GM18870 (cell line): Measurements from ENCODE around the gene CDCA3.

Experiments
- ATAC-seq: cut with Tn5 transposase; IDR thresholded peaks from one replicate; pipeline ENCODE4 v1.9.1; 2021; ENCODE audit warnings: moderate library complexity; ENCODE audit not compliant: unreplicated experiment

Gene CDCA3

DNA sequence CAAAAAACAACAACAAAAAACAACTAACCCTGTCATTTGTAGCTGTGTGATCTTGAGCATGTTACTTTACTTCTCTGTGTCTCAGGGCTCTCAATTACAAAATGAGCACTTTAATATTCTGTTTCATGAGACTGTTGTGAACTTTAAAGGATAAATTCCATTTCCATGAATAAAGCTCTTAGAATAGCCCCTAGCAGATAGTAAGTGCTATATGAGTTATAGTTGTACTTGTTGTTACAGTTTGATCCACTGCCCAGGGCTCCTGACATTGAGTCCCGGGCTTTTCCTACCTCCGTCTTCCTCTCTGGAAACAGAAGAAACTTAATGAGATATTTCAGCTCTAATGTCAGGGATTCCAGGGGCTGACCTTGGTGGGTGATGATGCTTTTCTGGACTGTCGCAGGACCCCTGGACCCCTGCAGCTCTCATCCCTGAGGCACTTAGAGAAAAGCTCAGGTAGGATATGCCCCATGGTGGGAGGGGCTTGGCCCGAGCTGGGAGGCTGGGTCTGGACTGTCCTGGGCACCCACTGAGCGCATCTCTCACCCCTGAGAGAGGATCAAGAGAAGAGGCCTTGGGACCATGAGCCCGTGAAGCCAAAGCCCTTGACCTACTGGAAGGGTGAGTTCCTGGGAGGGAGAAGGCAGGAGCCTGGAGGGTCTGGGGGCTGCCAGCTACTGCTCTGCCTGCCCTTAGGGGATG lies 17.7 kb downstream of the CDCA3 start:
- ATAC-seq, result no peak

- no peak for ATAC-seq
These were observed 19.0 kb downstream of the CDCA3 start for GRCh38 chr12:6832125-6832524.

DNA sequence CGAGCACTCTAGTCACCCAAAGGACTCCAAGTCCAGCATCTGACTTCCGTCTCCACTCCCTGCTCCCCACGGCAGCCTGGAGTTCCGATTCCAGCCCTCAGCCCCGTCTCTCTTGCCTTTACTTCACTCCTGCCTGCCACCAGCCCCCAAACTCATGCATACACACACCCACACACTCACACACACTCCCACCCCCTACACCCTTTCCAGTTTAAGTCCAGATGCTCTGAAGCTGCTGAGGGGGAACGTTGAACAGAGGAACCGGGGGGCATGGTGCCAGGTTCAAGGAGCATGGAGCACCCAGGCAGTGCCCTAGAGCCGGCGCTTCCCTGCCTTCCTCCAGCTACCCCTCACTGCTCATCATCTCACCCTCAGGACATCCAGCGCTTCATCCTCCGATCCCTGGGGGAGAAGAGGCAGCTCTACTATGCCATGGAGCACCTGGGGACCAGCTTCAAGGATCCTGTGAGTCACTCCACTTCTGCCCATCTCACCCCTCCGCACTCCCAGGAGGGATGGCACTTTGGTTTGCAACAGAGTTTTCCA lies 19.6 kb downstream of the CDCA3 start:
- ATAC-seq, result no peak

DNA sequence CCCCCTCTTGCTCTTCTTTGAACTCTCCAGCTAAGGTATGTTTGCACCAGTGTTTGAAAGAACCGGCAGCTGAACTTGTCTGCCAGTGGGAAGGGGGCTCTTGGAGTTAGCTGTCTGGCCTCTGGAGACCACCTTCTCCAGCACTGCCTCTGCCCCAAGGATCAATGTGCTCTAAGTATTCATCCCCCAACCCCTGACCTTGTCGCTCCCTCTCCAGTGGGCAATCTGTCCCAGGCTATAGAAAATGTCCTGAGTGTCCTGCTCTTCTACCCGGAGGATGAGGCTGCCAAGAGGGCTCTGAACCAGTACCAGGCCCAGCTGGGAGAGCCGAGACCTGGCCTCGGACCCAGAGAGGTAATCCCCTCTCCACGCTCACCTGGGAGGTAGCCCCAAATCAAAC lies 20.1 kb downstream of the CDCA3 start:
- no peak for ATAC-seq

DNA sequence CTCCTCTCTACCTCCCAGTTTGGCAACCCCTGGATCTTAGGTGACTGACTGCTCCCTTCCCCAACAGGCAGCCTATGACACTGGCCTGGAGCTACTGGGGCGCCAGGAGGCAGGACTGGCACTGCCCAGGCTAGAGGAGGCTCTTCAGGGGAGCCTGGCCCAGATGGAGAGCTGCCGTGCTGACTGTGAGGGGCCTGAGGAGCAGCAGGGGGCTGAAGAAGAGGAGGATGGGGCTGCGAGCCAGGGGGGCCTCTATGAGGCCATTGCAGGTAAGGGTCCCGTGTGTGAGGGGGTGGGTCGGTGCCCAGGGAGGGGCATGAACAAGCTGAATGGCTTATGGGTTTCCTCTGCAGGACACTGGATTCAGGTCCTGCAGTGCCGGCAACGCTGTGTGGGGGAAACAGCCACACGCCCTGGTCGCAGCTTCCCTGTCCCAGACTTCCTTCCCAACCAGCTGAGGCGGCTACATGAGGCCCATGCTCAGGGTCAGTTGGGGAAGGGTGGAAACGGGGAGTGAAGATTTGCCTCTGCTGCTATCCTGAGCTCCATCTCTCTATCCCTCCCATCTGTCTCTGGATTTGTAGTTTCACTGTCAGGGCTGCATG lies 20.7 kb downstream of the CDCA3 start:
- no peak for ATAC-seq

- no peak for ATAC-seq
These were observed 21.4 kb downstream of the CDCA3 start for GRCh38 chr12:6829536-6830220.

DNA sequence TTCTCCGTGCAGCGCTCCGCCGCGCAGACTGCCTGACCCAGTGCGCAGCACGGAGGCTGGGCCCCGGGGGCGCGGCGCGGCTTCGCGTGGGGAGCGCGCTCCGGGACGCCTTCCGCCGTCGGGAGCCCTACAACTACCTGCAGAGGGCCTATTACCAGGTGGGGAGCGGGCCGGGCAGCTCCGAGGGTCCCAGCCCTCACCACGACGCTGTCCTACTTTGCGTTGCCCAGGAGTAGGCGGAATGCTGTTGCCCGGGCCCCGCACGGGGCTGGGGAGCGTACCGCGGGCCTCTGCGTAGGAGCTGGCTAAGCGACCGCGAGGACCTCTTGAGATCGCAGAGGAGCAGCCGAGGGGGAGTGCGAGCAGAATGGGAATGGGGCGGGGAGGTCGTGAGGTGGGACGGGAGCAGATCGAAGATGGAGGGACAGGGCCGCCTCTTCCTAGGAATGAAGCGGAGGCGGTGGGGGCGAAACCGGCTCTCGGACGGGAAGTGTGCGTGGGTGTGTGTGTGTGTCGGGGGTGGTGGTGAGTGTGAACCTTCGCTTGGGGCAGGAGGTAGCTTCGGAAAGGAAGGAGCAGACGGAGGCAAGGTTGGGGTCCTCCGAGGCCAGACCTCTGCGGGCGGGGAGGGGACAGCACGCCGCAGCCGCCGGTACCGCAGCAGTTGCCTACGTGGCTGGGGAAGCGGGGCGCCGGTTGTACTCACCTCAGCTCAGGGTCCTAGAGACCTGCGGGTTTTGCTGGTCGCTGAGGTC lies 22.1 kb downstream of the CDCA3 start:
- no peak for ATAC-seq

- no peak for ATAC-seq
These were observed 22.9 kb downstream of the CDCA3 start, which contains the start of gene P3H3 for GRCh38 chr12:6827982-6828780. Gene P3H3, plus strand, starts transcription at chr12:6828407. Its CDS starts 34 bp downstream, at chr12:6828441.

- ATAC-seq, result no peak
These were observed 23.6 kb downstream of the CDCA3 start for GRCh38 chr12:6827437-6827911.

DNA sequence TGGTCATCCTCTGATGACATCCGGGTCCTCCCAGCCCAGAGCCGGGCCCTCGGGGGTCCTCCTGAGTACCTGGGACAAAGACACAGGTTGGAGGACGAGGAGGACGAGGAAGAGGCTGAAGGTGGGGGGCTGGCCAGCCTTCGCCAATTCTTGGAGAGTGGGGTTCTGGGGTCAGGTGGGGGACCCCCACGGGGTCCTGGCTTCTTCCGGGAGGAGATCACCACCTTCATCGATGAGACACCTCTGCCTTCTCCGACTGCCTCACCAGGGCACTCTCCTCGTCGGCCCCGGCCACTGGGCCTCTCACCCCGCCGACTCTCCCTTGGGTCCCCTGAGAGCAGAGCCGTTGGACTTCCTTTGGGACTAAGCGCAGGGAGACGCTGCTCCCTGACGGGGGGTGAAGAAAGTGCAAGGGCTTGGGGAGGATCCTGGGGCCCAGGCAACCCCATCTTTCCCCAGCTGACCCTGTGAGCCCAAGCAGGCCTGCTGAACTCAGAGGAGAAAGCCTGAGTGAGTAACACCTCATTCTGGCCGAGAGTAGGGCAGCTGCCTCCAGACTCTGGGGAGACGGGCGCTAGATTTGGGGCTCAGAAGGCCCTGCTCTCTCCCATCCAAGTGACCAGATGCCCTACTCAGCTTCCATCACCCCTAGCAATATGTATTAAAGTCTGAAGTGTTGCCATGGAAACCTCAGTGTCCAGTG lies 24.2 kb downstream of the CDCA3 start:
- no peak for ATAC-seq

- no peak for ATAC-seq
These were observed 24.9 kb downstream of the CDCA3 start for GRCh38 chr12:6826125-6826733.

DNA sequence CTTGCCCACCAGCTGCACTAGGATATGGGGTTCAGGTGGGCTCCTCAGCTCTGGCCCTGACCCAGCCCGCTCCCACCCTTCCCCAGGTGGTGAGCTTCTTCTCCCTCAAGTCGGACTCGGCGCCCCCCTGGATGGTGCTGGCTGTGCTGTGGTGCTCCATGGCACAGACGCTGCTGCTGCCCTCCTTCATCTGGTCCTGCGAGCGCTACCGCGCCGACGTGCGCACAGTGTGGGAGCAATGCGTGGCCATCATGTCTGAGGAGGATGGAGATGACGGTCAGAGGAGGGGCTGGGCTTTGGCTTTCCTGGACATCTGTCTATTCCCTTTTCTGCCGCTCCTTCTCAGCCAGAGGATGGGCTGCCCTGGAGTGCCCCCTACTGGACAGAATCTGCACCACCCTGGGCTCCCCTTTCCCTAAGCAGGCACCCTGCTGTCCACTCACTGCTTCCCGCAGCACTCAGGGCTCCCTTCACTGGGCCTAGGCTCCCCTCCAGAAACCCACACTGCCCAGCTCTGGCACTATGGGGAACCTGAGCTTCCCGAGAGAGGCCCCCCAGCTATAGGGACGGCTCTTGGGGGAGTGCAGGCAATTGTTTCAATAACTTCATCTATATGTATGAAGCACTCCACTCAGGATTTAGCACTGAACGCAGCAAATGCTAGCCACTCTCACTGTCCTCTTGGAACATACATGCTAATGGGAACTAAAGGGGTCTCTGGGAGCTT lies 25.5 kb downstream of the CDCA3 start:
- peak; percentile 47 for ATAC-seq

DNA sequence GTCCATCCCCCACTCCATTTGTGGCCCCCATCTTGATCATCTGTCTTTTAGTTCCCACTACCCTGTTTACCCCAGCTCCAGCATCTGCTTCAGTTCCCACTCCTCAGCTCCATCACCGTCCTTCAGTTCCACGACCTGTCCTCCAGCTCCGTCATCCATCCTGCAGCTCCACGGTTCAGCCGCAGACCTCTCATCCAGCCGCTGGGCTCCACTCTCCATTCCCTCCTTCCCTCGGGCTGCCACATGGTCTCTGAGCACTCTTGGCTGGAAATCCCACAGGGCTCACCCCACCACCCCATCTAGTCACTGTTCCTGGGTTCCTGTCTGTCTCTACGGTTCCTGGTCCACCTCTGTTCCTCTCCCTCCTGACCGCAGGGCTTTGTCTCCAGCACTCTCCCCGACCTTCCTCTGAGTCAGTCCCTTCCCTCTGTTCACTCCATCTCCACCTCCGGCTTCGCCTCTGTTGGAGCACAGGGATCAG lies 26.1 kb downstream of the CDCA3 start:
- no peak for ATAC-seq

- ATAC-seq, result no peak
These were observed 26.9 kb downstream of the CDCA3 start for GRCh38 chr12:6824085-6824775.

DNA sequence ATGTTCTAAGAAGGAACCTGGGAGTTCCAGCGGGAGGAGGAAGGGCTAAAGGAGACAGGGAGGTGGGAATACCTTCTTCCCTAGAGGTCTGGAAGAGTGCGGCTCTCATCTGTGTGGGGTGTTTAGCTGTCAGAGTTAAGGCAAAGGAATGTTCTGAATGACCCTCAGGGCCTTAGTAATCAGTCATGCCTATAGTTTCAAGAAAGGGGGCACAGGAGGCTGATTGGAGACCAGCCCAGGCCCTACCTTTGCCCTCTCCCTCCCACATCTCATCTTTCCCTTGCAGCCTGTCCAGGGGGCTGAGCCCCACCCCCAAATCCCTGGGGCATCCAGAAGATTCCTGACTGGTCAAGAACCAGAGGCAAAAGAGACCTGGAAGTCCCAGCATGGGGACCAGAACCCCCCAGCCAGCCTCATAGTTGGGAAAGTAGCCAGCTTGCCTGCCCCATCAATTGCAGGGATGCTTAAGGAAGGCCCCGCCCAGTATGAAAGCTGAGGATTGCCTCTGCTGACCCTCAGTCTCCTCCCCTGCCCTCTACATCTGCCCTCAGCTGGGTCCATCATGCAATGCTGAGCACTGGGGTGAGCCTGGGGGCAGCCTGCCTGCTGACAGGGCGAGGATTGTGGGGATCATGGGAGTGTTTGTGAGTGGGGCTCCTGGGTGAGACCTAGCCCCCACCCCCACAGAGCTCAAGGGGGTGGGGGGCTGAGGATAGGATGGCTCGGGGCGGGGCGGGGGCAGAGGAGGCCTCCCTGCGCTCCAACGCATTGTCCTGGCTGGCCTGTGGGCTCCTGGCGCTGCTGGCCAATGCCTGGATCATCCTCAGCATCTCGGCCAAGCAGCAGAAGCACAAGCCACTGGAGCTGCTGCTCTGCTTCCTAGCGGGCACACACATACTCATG lies 27.7 kb downstream of the CDCA3 start:
- ATAC-seq, result no peak

DNA sequence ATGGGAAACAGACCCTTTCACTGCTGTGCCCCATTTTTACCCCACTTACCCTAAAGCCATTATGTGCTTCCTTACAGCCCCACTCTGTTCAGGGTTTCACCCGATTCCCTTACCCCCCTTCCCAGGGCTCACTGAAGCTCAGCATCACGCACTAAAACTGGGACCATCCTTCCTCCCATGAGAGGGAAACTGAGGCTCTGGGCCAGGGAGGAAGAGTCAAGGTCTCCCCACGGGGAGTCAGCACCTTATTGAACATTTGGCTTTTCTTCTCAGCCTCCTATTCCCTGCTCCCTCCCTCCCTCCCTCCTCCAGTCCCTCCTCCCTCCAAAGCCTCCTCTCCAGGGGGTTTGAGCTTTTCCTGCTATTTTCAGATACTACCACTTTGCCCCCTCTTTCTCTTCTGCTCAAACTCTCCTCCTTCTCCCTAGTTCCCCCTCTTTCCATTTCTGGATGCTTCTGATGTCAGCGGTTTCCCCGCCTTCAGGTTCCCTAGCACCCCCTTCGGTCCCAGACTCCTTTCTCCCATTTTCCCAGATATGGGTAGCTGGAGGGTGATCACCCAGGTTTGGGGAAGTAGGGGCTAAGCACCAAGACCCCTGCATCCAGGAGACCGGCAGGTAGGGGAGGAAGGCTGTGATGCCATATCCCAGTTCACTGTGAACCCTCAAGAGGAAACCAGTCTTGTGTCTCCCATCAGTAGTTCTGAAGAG lies 28.5 kb downstream of the CDCA3 start:
- ATAC-seq, result no peak
